Left renal cortex interstitium (tissue), 4 donors: ENCODE results near the gene SLC29A3. TPM values are rescaled to one million over a fixed set of nuclear protein-coding genes. Genes with fewer than 3 reads are reported as not detected.
"Not testable (repeated sequence)": the region's sequence is repeated elsewhere in the genome, so short reads cannot be mapped to it uniquely, and the experiment has no call there.

Experiments used
- DNase-seq, 4 donors: peaks; one replicate each; pipeline ENCODE4 v3.0.0-alpha.2; 2013; ENCODE audit warnings: low read depth in 4 of 4, low spot score in 2 of 4, missing footprints in 1 of 4
- polyA plus RNA-seq, 4 donors: library from polyadenylated mRNA; unstranded; fragments of 120-200 nt; gene quantifications; one replicate each; pipeline ENCODE4 v1.2.1, GENCODE V29; 2013; ENCODE audit not compliant: insufficient read length in 4 of 4

Gene SLC29A3
- 1 to 10 TPM; 6.8 to 9.3 (median 7.9) TPM for polyA plus RNA-seq

DNA sequence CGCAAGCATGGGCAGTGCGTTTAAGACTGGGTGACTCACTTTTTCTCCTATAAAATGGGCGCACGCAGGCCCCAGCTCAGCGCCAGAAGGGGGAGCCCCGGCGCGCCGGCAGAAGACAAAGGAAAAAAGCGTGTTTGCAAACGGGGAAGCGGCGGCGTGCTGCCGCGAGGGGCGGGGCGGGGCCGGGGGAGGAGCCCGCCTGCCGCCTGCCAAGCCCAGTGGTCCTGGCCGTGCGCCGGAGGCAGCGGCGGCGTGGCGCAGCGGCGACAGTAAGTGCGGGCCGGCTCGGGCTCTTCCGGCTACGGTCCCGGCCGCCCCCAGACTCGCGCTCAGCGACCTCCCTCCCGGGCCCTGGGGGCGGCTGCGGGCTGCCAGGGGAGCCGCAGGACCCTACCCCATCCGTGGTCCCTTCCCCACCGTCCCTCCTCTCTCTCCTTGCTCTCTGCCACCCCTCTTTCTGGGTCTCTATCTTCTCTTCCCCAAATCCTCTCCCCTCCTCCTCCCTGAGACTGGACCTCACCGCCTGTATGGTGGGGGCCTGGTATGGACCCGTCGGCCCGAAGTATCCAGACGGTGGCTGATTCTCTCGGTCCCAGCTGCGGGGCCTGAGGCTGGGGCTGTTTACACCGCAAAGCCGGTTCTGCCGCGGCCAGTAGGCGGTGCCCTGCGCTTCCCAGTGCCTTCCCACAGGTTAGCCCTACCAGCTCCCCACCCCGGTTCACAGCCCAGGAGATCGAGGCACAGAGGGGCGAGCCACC is at the start of gene SLC29A3:
TSS of gene SLC29A3 (plus strand) at position 218 of the 758 bp plus-strand sequence. CDS start at position 269, 51 bp downstream.
- peak in 3 of 4 donors; percentile 56 for DNase-seq

DNA sequence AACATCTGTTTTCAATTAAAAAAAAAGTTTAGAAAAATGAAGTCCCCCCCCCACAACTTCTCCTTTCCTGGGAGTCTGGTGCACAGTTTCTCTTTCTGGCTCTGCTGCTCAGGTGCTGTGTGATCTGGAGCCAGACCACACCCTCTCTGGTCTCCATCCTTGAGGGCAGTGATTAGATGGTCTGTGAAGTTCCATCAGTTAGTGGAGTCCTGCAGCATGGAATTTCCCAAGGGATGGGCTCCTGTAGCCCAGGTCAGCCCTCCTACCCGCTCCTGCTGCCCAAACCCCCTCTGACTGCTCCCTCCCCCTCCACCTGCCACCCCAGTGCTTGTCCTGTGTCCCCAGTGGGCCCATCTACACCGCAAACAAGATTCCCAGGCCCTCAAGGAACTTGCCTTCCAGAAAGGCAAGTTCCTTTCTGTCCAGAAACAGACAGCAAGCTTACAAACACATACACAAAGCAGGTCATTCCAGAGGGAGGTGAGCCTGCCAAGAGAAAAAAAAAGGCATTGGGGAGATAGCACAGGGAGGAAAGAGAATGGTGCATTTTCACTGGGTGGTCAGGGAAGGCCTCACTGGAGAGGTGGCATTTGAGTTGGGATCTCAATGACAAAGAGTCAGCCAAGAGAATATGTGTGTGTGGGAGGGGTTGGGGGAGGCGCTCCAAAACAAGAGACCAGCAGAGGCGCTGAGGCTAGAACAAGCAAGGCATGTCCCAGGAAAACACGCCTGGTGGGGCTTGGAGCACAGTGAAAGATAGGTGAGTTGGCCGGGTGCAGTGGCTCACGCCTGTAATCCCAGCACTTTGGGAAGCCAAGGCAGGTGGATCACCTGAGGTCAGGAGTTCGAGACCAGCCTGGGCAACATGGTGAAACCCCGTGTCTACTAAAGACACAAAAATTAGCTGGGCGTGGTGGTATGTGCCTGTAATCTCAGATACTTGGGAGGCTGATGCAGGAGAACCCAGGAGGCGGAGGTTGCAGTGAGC is 49.5 kb upstream of the SLC29A3 start:
- DNase-seq: peak in 1 of 4 donors; percentile 47

DNA sequence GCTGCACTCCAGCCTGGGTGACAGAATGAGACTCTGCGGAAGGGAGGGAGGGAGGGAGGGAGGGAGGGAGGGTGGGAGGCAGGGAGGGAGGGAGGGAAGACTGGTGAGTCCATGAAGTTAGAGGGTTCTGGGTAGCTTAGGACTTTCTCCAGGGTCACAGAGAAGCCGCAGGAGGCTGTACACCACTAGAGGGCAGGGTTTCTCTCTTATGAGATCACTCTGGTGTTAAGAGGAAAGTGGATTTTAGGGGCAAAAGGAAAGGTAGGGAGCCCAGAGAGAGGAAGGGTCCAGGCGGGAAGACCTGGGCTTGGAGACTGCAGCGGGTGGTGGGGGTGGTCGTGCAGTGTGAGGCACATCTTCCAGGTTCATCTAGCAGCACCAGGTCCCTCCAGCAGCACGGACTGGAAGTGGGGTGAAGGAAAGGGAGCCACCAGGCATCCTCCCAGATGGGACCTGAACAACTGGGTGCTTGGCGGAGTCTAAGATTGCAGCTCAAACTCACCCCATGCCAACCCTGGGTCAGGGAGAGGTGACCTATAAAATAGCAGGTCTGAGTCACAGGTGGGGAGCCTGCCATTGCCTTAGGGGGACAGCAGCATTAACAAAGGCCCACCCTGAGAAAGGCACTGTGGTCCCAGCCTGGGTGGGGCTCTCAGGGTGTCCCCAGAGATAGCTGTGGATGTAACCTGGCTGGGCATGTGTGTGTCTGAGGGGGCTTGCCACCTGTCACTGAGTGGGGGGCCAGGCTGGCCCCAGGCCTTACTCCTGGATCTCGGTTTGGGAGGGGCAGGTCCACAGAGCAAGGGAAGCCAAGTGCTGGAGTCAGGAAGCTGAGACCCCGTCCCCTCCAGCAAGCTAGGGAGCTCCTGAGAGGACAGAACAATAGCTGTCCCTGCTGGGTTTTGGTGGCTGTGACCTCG is 48.5 kb upstream of the SLC29A3 start:
- DNase-seq: peak in 1 of 4 donors; percentile 78

DNA sequence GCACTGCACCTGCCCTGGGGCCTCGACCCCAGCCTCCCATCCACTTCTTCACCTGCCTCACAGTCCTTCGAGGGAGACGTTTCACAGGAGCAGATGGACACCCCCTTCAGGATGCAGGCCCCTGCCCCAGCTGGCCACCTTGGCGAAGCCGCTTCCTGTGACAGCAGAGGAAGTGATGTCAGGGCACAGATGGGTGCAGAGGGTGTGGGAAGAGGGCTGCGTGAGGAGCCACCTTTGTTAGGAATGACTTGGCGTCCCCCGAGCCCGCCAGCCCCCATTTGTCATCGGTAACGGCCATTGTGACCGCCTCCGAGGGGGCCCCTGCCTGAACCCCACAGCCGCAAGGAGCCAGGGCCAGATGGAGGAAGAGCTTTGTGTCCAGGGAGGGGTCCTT is 47.4 kb upstream of the SLC29A3 start:
- no peak for DNase-seq

DNA sequence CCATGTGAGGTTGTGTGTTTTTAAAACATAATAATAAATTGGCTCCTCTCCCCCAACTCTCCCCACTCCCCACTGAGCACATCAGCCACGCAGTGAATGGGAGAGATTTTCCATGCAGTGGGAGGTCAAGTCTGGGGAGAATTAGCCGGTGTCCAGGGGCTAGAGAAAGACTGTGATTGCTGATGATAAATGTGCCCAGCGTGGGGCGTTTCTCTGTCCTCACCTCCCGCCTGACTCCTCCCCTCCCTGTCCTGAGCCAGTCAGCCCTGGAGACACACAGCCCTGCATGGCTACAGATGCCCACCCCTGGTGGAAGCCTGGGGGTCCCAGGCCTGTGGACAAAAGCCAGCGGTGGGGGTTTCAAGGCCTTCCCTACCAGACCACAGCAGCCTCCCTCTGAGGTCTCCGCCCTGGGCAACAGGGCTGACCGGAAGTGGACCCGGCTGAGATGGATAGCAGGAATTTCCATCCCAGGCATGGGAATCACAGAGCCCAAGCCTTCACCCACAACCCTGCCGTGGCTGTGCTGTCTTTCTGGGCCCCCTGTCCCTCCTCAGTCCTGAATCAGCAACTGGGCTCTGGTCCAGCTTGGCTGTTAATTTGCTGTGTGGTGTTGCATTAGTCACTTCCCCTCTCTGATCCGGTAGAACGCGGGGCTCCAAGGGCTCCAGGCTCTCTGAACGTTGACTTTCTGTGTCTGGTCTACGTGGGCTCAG is 46.8 kb upstream of the SLC29A3 start:
- no peak for DNase-seq

DNA sequence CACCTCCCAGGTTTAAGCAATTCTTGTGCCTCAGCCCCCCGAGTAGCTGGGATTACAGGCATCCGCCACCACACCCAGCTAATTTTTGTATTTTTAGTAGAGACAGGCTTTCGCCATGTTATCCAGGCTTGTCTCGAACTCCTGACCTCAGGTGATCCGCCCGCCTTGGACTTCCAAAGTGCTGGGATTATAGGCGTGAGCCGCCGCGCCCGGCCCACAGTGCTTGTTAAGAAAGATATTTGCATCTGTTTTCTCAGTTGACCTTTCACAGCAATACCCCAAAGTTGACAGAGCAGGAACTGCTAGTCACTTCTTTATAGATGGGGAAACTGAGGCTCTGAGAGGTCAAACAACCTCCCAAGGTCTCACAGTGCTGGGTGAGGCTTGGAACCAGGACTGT is 46.1 kb upstream of the SLC29A3 start:
- DNase-seq: not testable (repeated sequence)

DNA sequence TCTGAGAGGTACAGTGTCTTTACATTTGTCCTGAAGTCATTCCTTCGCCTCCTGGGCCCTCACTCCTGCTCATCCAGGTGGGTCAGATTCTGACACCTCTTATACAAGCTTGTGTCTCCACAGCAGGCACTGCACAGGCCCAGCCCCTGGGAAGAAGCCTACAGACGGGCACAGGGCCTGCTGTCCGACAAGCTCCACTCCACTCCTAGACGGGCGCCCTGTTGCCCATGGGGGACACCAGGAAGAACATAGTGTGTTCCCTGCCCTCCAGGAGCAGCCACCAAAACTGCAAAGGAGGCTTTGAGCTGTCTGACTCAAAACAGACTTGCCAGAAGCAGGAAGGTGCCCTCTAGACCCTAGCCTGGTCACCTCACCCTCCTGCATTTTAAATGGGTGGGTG is 45.6 kb upstream of the SLC29A3 start:
- DNase-seq: no peak

DNA sequence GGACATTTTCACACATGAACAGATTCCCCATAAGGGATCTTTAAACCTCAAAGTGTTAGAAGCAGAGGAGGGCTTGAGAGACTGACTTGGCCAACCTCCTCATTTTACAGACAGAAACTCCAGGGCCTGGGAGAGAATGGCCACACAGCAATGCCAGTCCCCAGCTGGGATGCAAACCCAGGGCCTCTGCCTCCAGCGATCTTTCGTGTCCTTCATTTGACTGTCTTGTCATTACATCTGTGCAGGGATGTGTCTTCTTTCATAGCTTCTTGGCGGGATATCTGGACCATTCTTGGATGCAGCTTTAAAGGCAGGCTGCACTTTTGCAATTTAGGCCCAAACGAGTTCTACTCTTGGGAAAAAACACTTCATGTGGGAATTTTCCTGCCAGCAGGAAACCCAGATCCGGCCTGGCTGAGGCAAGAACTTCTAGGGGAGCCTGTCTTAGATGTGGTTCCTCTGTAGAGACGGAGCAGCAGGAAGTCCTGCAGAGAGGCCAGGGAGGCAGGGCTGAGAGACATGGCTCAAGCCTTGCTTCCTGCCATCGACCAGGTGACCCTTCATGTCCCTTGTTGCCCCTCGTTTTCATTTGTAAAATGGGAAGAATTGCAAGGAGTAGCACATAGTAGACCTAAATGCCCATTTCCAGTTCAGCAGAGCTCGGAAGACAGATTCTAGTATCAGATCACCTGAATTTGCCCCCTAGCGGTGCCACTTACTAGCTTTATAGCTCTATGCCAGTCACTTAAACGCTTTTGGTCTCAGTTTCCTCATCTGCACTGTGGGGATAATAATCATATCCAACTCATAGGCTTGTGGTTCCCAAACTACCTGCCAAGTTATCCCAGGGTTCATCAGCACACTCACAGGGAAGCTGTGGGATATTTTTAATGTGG is 43.9 kb upstream of the SLC29A3 start:
- no peak for DNase-seq

DNA sequence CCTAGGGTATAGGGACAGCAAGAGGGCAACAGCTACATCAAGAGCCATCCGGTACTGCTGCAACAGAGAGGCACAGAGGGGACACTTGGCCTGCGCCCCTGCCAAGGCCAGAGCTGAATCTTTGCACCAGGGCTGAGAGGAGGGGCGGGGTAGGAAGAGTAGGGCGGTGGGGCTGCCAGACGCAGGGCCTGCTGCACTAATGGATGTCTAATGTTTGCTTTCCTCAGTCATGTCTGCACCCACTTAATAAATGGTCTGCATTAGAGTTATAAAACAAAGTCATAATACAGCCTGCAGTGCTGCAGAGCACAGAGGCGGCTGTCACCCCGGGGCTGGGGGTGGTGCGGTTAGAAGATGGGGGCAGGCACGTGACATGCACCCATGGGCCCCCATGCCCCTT is 42.2 kb upstream of the SLC29A3 start:
- DNase-seq: no peak

DNA sequence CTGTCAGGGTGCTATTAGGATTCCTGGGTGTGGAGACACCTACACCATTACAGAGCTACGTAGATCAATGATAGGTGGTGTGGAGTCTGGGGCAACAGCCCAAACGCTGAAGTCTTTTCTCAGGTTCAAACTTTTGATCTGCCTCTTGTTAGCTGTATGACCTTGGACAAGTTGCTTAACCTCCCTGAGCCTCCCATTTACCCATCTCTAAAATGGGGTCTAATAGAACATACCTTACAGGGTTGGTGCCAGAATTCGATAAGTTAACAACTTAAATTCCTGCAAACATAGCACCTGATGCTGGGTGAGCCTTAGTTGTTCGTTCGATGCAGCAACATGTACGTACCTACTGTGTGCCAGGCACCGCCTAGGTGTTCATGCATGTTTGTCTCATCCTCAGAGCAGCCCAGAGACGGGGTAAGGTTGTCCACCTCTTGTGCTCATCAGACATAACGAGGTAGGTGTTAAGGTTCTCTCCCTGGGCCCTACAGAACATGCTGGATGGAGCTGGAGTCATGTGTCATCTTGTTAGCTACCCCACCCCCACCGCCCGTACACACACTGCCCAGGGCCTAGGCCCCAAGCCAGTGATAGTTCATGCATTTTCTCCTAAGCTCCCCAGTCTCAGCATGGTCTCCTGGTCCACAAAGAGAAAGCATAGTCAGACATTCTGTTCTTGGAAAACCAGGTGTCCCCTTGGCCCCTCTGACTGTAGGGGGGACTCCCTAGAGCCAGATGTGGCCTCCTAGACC is 41.0 kb upstream of the SLC29A3 start:
- no peak for DNase-seq

DNA sequence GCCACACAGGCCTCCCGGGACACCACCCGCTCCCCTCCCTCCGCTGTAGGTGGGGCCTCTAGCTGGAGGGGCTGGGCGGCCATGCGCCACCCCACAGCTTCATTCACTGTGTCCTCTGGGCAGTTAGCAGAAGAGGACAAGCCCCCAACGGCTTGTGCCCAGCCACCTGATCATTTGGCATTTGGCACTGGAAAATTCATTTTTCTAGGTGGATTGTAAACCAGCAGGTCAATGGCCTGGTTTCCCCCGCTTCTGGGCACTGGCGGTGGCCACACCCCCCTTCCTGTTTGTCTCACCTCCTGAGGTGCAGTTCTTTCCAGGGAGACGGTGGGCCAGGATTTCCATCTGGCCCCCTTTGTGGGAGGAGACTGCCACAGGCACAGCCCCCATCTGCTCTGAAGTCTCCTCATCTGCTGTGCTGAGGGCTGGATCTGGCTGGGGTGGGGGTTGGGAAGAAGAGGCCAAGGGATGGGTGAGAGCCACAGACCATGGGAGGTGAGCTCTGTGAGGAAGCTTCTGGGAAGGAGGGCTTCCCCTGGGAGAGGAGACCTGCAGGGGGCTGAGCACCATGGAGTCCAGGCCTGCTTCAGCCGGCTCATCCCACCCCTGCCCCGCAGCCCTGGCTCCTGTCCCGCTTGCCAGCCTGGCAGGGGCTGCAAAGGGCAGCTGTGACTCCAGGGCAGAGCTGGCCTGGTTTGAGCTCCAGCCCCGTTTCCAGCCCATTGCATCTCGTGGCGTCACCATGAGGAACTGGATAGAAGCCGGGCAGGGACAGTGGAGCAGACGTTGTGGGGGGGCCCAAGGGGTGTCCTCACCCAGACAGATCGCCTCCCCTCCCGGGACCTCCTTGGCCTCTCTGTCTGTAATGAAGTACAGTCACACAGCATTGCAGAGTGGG is 40.1 kb upstream of the SLC29A3 start:
- no peak for DNase-seq

DNA sequence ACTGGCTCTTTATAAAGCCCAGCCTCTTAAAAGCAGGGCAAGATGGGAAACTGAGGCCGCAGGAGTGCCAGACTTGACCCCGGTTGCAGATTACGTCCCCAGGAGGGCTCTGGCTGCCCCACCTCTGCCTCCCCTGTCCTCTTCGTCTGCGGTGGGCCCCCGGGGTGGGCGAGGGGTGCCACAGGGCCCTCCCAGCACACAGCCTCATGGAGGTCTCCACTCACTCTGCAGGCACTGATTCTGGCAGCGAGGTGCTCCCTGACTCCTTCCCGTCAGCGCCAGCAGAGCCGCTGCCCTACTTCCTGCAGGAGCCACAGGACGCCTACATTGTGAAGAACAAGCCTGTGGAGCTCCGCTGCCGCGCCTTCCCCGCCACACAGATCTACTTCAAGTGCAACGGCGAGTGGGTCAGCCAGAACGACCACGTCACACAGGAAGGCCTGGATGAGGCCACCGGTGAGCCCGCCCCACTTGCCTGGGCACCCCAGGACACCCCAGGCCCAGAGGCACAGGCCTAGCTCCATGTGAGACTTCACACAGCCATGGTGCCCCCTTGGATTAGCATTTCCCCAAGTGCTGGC is 39.4 kb upstream of the SLC29A3 start:
- no peak for DNase-seq

DNA sequence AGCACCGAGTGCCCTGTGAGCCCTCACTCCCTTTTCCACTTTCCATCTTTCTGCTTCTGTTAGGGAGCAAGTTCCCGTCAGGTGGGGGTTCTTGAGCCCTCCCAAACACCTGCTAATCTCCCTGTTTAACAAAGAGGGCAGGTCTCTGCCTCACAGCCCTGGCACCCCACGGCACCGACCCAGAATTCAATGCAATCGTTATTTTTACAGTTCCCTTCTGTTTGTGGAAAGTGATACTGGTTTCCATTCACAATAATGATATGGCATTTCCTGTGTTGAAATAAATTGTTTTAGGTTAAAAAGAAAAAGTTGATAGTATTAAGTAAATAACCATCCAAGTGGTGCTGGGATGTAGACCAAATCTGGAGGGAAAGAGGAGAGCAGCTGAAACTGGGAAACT is 38.8 kb upstream of the SLC29A3 start:
- DNase-seq: no peak

DNA sequence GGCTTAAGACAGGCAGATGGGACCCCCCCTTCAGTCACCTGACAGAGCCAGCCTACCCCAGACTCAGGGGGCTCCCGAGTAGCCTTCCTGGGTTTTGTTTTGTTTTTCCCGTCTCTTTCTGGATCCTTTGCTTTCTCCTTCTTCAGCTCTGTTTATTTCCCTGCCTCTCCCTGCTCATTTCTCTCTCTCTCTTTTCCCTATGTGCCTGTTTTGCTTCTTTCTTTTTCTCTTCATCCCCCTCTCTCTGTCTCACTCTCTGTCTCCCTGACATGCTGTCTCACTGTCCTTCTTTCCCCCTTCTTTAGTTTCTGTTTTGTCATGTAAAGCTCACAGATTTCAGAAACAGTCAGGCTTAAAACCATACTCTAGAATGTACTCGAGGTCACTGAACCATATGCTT is 38.2 kb upstream of the SLC29A3 start:
- no peak for DNase-seq

DNA sequence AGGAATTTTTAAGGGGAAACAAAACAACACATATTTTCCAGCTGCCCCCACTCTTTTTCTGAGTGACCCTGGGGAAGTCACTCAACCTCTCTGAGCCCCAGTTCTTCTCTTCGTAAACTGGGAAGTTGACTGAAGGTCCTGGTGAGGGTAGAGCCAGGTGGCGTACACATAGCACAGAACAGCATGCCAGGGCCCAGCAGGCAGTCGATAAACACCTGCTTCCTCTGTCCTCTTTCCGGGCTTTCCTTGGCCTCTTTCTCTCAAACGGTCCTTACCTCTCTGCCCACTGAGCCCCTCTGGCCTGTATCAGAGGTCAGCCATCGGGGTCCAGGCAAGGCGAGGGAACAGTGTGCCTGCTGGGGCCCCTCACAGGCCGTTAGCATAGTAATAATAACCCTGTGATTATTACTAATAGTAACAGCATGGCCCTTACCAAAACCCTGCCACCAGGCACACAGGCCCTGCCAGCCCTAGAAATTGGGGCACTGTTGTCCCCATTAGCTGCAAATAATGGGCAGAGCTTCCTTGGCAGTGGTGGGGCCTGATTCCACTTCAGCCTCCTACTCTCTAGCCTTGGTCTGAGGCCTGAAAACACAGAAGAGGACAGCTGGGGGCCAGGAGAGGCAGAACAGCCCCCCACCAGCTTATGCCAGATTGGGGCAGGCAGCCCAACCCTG is 37.3 kb upstream of the SLC29A3 start:
- no peak for DNase-seq

DNA sequence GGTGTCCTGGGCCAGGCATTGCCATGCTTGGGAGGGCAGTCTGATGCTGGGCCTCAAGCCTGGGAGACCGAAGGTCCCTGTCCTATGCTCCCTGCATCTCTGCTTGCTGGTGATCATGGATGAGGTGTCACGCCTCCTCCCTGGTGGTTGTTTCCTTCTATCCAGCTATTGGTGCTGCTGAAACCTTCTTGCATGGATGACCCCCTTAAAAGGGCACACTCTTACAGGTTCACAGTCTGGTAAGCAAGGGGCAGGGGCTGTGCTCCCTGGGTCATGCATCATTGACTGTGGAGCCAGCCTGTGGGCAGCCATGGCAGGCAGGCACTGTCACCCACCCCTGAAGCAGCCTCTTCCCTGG is 36.8 kb upstream of the SLC29A3 start:
- no peak for DNase-seq
